22Rv1 (cell line): ENCODE measurements around the gene PAPPA2.

Source experiments
- H3K27ac ChIP-seq: fragments of 450-650 bp; 2 replicates; pipeline ENCODE4 v1.5.1; 2017
- CTCF ChIP-seq: fragments of 450-650 bp; IDR thresholded peaks from 2 replicates; pipeline ENCODE4 v1.5.1; 2017; ENCODE audit warnings: mild to moderate bottlenecking
- ZFX ChIP-seq: fragments of 450-650 bp; IDR thresholded peaks from 2 replicates; pipeline ENCODE4 v1.6.1; 2017; ENCODE audit warnings: antibody characterized with exemption, borderline replicate concordance

Gene PAPPA2

GRCh38 chr1:176604461-176604860 lies 141.5 kb downstream of the PAPPA2 start:
- H3K27ac ChIP-seq: no peak overlapping the region
- TF ChIP-seq CTCF: no peak
- TF ChIP-seq ZFX: no peak

- TF ChIP-seq ZFX: no peak
- TF ChIP-seq CTCF: no peak
- H3K27ac ChIP-seq: no peak overlapping the region
These were observed 142.2 kb downstream of the PAPPA2 start for GRCh38 chr1:176605176-176605575.

GRCh38 chr1:176609556-176610408 lies 146.8 kb downstream of the PAPPA2 start:
- no peak for TF ChIP-seq CTCF
- TF ChIP-seq ZFX: no peak
- H3K27ac ChIP-seq: no peak overlapping the region

GRCh38 chr1:176612791-176613190 lies 149.8 kb downstream of the PAPPA2 start:
- H3K27ac ChIP-seq: no peak overlapping the region
- TF ChIP-seq ZFX: no peak
- no peak for TF ChIP-seq CTCF

- H3K27ac ChIP-seq: no peak overlapping the region
- TF ChIP-seq CTCF: no peak
- TF ChIP-seq ZFX: no peak
These were observed 154.9 kb downstream of the PAPPA2 start for GRCh38 chr1:176617881-176618280.

- H3K27ac ChIP-seq: no peak overlapping the region
- no peak for TF ChIP-seq CTCF
- TF ChIP-seq ZFX: no peak
These were observed 156.3 kb downstream of the PAPPA2 start for GRCh38 chr1:176619261-176619660.

GRCh38 chr1:176625365-176625764 lies 162.4 kb downstream of the PAPPA2 start:
- H3K27ac ChIP-seq: no peak overlapping the region
- TF ChIP-seq CTCF (no peak), ZFX (no peak)
